Astrocyte of the hippocampus (primary cell): ENCODE measurements around the gene SCN1B.

Source experiments
- DNase-seq: peaks from one replicate; pipeline ENCODE4 v3.0.0; 2011; ENCODE audit warnings: low read depth, low spot score

SCN1B gene

GRCh38 chr19:35053667-35054293 is 23.5 kb downstream of the SCN1B start:
- DNase-seq: no peak

DNA sequence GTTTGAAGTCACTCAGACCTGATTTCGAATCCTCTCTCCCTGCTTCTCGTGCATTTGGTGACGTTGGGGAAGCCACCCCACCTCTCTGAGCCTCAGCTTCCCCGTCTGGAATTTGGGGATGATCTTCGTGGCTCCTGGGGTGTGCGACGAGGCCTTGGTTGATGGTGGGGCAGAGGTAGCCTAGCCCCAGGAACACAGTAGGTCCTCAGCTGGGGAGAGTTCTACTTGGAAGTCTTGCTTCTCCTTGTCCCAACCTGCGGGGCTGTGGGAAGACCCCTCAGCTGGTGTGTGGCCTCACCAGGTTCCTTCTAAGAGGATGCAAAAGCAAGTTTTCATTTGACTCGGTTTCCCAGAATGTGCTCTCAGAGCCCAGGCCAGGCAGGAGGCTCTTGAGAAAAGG is 24.4 kb downstream of the SCN1B start:
- no peak for DNase-seq

- no peak for DNase-seq
Observed at GRCh38 chr19:35055715-35056179, 25.5 kb downstream of the SCN1B start.

DNA sequence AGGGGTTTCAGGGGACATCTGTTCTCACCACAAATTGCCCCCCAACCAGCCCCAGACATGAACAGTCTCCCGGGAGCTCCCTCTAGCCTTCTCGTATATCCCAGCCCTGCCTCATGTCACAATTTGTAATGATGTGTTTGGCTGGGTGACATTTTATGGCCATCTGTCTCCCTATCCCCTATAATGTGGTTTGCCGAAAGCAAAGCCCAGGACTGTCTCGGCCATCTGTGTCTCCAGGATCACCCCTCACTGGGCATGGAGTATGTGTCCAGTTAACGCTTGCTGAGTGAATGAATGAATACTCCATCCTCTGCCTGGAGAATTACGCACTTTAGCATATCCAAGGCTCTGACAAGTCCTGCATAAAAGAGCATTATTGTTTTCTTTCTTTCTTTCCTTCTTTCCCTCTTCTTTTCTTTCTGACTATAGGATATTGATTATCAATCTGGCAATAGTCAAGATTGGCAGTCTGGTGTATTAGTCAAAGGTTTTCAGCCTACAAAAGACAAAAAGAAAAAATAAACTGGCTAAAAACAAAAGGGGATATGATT is 26.3 kb downstream of the SCN1B start:
- no peak for DNase-seq

DNA sequence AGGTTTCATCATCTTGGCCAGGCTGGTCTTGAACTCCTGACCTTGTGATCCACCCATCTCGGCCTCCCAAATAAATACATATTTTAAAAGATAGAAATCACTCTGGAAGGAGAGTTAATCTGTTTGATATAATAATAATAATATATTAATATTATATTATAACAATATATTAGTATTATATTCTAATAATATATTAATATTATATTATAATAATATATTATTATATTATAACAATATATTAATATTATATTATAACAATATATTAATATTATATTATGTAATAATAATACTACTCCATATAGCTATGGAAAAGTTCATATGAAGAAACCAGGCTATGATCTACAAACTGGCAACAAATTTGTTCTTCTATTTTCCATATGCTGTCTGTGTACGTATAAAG is 28.1 kb downstream of the SCN1B start:
- no peak for DNase-seq

DNA sequence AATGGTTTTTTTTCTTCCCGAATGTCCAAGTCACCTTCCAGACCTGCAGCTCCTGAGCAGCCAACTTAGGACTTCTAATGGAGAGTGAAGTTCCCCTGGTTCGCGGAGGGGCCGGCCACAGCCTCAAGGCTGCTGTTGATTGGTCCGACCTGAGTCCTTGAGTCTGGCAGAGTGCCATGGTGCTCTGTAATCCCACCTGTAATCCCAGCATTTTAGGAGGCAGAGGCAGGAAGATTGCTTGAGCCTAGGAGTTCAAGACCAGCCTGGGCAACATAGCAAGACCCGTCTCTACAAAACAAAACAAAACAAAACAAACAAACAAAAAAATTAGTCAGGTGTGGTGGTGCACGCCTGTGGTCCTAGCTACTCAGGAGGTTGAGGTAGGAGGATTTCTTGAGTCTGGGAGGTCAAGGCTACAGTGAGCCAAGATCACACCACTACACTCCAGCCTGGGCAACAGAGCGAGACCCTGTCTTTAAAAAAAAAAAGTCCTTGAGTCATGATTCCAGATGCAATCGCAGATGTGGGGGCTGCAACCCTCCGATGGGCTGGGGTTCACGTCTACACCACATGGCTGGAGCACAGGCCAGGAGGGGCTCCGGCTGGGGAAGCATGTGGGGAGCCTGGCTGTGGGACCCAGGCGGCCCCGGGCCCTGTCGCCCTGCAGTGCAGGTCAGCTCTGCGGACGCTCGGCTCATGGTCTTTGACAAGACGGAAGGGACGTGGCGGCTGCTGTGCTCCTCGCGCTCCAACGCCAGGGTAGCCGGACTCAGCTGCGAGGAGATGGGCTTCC is 28.9 kb downstream of the SCN1B start:
- no peak for DNase-seq

DNA sequence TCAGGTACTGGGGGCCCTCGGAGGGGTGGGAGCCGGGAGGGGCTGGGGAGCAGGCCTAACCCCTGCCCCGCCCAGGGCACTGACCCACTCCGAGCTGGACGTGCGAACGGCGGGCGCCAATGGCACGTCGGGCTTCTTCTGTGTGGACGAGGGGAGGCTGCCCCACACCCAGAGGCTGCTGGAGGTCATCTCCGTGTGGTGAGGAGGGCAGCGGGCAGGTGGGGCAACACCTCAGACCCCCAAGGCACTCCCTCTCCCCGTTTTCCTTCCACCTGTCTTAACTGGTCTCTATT is 29.5 kb downstream of the SCN1B start:
- no peak for DNase-seq

DNA sequence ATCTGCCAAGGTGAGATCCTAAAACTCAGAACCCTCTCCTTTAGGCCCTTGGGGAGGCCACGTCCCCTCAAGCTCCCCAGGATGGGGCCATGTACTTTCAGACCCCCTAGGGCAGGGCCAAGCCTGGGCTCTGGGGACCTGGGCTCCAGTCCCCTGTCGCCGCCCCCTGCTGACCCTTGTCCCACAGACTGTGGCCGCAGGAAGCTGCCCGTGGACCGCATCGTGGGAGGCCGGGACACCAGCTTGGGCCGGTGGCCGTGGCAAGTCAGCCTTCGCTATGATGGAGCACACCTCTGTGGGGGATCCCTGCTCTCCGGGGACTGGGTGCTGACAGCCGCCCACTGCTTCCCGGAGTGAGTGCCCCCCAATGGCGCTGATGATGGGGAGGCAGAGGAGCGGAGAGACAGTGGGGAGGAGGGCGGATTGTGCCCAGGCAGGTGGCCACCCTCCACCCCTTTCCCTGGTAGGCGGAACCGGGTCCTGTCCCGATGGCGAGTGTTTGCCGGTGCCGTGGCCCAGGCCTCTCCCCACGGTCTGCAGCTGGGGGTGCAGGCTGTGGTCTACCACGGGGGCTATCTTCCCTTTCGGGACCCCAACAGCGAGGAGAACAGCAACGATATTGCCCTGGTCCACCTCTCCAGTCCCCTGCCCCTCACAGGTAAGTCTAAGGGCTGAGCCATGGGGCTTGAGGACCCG is 30.0 kb downstream of the SCN1B start:
- DNase-seq: no peak

GRCh38 chr19:35061583-35062373 is 31.5 kb downstream of the SCN1B start:
- DNase-seq: no peak

DNA sequence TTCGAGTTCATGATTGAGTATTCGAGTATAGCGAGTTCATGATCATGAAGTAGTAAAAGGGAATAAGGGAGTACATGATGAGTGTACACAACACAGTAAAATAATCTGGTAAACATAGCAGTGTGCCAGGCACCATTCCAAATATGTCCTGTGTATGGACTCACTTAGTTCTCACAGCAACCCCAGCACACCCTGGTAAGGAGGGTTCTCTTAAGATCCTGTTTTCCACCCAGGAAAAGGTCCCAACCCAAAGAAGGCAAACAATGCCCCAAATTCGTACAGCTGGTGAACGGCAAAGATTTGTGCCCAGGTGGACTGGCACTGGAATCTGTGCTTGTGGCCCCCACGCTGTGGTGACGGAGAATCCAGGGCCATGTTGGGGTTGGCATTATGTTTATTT is 32.7 kb downstream of the SCN1B start:
- no peak for DNase-seq

GRCh38 chr19:35063940-35064818 is 33.9 kb downstream of the SCN1B start:
- DNase-seq: peak; percentile 45

GRCh38 chr19:35065574-35065973 is 35.3 kb downstream of the SCN1B start:
- DNase-seq: no peak

GRCh38 chr19:35066121-35066520 is 35.9 kb downstream of the SCN1B start:
- no peak for DNase-seq

DNA sequence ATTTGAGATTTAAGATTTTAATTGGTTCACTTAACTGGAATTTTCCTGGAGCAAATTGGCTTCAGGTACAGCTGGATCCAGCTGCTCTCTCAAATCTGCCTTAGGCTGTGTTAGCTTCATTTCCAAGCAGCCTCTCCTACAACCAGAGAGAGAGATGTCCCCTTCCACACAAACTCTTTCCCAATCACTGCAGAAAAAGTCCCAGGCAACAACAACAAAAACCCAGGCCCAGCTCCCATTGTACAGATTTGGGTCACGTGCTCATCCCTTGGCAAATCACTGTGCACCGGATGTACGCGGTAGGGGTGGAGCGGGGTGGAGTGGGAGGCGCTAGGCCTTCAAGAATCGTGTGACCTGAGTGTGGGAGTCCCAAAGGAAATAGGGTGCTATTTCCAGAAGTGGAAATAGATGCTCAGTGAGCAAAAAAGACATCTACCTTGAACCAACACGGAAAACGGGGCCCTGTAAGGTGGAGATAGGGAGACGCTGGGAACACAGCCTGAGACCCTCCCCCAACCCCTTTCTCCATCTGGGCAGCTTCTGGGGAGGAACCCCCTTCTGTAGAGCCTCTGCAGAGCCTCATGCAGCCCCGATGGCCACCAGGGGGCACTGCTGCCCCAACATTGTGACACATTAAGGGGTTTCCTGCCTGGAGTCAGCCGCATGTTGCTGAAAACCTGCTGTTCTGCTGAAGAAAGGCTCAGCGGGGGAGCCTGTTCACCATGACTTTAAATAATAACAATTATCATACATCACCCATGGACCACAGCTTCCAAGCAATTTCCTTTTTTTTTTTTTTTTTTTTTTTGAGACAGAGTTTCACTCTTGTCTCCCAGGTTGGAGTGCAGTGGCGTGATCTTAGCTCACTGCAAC is 36.7 kb downstream of the SCN1B start:
- peak; percentile 89 for DNase-seq

DNA sequence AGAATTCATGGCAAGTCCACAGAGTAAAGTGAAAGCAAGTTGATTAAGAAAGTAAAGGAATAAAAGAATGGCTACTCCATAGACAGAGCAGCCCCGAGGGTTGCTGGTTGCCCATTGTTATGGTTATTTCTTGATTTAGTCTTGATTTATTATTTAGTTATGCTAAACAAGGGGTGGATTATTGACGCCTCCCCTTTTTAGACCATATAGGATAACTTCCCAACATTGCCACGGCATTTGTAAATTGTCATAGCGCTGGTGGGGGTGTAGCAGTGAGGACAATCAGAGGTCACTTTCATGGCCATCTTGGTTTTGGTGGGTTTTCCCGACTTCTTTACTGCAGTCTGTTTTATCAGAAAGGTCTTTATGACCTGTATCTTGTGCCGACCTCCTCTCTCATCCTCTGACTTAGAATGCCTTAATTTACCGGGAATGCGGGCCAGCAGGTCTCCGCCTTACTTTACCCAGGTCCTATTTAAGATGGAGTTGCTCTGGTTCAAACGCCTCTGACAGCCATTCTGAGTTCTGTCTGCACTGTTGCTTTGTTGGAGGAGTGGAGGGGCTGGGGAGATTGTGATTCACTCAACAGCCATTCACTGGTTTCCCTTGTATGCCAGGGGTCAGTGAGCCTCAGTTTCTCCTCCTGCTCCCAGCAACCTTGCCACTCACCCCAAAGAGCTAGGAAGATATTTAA is 38.8 kb downstream of the SCN1B start:
- no peak for DNase-seq

GRCh38 chr19:35069696-35070095 is 39.4 kb downstream of the SCN1B start:
- no peak for DNase-seq

- DNase-seq: no peak
Observed at GRCh38 chr19:35070471-35070870, 40.2 kb downstream of the SCN1B start.

DNA sequence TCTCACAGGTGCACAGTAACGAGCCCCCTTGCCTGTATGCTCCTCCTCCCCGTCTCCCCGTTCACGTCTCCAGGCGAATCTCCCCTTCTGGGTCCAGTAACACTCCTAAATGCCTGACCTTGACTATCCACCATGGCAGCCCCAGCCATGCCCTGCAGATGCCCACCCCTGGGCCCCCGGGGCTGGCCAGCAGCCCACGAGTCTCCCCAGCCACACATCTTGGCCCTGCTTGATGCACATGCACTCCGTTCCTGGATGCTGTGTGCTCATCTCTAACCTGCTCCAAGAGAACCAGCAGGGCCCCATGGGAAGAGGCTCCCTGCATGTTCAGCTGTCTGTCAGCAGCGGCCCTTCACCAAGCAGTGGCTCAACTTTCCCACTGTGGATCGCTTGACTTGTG is 43.2 kb downstream of the SCN1B start:
- no peak for DNase-seq

DNA sequence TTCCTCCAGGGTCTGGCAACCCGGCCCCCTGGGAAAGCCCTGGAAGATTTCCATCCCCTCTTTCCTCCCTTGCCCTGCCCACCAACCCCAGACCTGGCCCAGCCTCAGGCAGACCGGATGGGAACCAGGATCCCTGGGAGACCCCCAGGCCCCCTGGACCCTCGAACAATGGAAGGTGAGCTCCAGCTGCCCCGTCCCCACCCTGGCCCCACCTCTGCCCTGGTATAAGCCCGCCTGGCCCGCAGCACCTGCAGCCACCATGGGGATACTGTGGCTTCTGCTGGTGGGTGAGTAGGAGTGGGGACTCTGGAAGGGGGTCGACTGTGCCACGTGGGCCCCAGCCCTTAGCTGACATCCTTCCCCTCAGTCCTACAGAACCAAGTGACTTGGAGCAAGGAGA is 43.7 kb downstream of the SCN1B start:
- no peak for DNase-seq
